Measurements from ENCODE around the gene PCBP3.

Gene PCBP3

GRCh38 chr21:45989355-45990048 lies 346.0 kb downstream of the PCBP3 start:
- FAIRE-seq = no peak

- FAIRE-seq = no peak
Observed at GRCh38 chr21:45990049-45990711, 346.7 kb downstream of the PCBP3 start.

- no peak for FAIRE-seq
Observed at GRCh38 chr21:45990741-45991605, 347.4 kb downstream of the PCBP3 start.

GRCh38 chr21:45991606-45992300 lies 348.2 kb downstream of the PCBP3 start:
- no peak for FAIRE-seq

All from TTC549 (cell line).